ENCODE results near the gene CTSK.

- TF ChIP-seq CTCF (IDR thresholded peaks at IDR 0.05) (no peak), POLR2A (IDR thresholded peaks at IDR 0.05) (no peak)
Observed at GRCh38 chr1:150808846-150809245, 786 bp upstream of the CTSK start.

Data from adrenal gland (tissue), 5 donors.